ENCODE results near the gene ZNF649. TPM values are rescaled to one million over a fixed set of nuclear protein-coding genes. Genes with fewer than 3 reads are reported as not detected.
A peak's percentile ranks its signal among the peaks of the same experiment; 100 is the strongest.

ZNF649 gene
- total RNA-seq, 6 donors from 2014 or later = 6.3 to 37.7 (median 11.5) TPM

DNA sequence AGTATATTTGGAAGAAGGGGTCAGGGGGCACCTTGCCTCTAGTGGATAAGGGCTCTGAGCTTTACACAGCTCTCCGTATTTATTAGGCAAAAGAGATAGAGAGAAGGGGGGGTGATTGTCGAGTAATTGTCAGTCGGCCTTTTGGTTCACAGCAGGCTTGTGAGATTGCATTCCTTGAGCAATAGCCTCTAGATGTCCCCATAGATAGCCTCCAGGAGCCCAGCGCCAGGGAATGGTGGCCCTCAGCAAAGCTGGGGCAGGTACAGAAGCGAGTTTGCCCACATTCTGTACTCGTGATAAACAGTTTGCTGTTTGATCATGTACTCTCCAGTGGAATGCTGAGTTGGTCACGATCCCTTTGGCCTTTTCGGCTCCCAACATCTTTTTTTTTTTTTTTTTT is 27.1 kb upstream of the ZNF649 start:
- WGBS, 2 donors = 90 to 93% methylated on average over 8 of the region's 8 CpGs
- Histone ChIP-seq H3K4me3 (no peak overlapping the region), H3K4me1 (peaks cover 7 to 9% (median 8%) of the 10 kb centered on the region in 4 donors), H3K36me3 (peaks cover 19 to 75% (median 54%) of the 10 kb centered on the region in 4 donors), H3K27ac (no peak overlapping the region), H3K27me3 (no peaks in the 10 kb centered on the region), H3K9me3 (peaks cover 12 to 51% (median 49%) of the 10 kb centered on the region in 4 donors)
- TF ChIP-seq EP300 (IDR thresholded peaks at IDR 0.05) = no peak
- no peak for TF ChIP-seq POLR2A (IDR thresholded peaks at IDR 0.05)
- TF ChIP-seq, protein P1, sequence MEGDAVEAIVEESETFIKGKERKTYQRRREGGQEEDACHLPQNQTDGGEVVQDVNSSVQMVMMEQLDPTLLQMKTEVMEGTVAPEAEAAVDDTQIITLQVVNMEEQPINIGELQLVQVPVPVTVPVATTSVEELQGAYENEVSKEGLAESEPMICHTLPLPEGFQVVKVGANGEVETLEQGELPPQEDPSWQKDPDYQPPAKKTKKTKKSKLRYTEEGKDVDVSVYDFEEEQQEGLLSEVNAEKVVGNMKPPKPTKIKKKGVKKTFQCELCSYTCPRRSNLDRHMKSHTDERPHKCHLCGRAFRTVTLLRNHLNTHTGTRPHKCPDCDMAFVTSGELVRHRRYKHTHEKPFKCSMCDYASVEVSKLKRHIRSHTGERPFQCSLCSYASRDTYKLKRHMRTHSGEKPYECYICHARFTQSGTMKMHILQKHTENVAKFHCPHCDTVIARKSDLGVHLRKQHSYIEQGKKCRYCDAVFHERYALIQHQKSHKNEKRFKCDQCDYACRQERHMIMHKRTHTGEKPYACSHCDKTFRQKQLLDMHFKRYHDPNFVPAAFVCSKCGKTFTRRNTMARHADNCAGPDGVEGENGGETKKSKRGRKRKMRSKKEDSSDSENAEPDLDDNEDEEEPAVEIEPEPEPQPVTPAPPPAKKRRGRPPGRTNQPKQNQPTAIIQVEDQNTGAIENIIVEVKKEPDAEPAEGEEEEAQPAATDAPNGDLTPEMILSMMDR (IDR thresholded peaks at IDR 0.05) = no peak
- TF ChIP-seq POLR2AphosphoS5 (IDR thresholded peaks at IDR 0.05) = no peak
- ATAC-seq (ENCODE audit: low FRiP score in 2 of 2) (no peak), DNase-seq (no peak)

DNA sequence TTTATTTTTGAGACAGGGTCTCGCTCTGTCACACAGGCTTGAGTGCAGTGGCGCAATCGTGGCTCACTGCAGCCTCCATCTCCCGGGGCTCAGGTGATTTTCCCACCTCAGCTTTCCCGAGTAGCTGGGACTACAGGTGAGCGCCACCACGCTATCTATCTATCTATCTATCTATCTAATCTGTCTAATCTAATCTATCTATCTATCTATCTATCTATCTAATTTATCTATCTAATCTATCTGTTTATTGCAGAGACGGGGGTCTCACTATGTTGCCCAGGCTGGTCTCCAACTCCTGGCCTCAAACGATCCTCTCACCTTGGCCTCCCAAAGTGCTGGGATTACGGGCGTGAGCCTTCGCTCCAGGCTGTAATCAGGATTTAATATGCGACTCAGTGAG is 23.0 kb upstream of the ZNF649 start:
- TF ChIP-seq EP300 (IDR thresholded peaks at IDR 0.05) (no peak), POLR2A (IDR thresholded peaks at IDR 0.05) (no peak), POLR2AphosphoS5 (IDR thresholded peaks at IDR 0.05) (no peak)
- TF ChIP-seq, protein P1 (IDR thresholded peaks at IDR 0.05) = no peak
- WGBS, 2 donors = 33 to 35% methylated on average over 13 of the region's 13 CpGs
- H3K36me3 ChIP-seq = peaks cover 0 to 34% (median 17%) of the 10 kb centered on the region in 4 donors
- H3K4me1 ChIP-seq = peaks cover 7 to 17% (median 8%) of the 10 kb centered on the region in 4 donors
- H3K9me3 ChIP-seq = peaks cover 3 to 32% (median 21%) of the 10 kb centered on the region in 4 donors
- H3K4me3 ChIP-seq = peak overlapping the region; percentile 31 to 76 (median 66)
- no peaks in the 10 kb centered on the region for H3K27me3 ChIP-seq
- peak overlapping the region in 3 of 4 donors; percentile 76 to 92 (median 83) for H3K27ac ChIP-seq
- DNase-seq = no peak
- no peak for ATAC-seq (ENCODE audit: low FRiP score in 2 of 2)

DNA sequence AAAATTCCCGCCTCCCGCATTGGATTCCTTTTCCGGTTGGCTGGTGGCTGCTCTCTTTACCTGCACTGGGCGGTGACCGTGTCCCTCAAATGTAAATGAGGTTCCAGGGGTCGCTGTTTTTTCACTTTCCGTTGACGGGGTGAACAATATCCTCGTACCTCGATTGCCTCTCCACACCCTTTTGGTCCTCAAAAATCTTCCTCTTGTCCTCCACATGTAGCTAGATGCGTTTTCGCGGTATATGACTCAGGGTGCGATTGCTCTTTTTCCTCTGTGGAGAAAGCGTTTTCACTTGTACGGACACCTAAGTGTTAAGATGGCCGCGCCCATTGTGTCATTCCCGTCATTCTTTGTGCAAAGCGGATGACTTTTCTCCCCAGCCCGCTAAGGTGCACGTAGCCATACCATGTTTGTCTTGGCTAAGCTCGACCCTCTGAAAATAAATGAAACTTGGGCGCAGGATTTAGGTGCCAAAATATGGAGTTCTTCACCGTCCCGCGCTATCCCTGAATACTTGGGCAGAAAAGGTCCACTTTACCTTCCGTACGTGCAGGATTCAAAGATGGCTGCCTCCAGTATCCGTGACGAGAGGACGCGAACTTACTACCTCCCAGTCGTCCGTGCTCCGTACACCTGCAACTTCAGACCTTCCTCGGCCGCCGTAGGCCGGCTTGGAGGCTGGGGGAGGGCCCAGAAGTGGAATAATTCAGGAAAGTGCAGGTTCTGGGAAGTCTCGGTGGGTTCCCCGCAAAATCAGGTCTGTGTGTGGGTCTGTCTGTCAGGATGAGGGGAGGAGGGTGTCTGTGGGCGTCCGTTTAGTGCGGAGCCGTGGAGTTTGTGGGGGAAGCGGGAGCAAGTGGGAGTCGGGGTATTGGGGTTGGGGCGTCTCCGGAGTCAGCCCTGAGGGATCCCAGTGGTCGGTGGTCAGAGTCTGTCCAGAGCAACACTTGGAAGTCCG is 22.2 kb upstream of the ZNF649 start, which contains the start of gene ZNF613:
TSS of gene ZNF613 (plus strand) at position 689 of the 958 bp plus-strand sequence. CDS start 8,749 bp downstream, outside the sequence.
- H3K27me3 ChIP-seq = no peaks in the 10 kb centered on the region
- peaks cover 0 to 26% (median 12%) of the 10 kb centered on the region in 4 donors for H3K36me3 ChIP-seq
- H3K9me3 ChIP-seq = peaks cover 11 to 32% (median 23%) of the 10 kb centered on the region in 4 donors
- H3K4me3 ChIP-seq = peak within 1 kb of the TSS; percentile 31 to 76 (median 66)
- peak; percentile 89 to 91 for DNase-seq
- peak within 1 kb of the TSS; percentile 71 to 92 (median 80) for H3K27ac ChIP-seq
- peaks cover 7 to 17% (median 8%) of the 10 kb centered on the region in 4 donors for H3K4me1 ChIP-seq
- peak; percentile 98 for ATAC-seq (ENCODE audit: low FRiP score in 2 of 2)
- WGBS, 2 donors = 0 to 1% methylated on average over 33 to 52 of the region's 52 CpGs
- TF ChIP-seq POLR2AphosphoS5 (IDR thresholded peaks at IDR 0.05) (peak; percentile 52 to 61), EP300 (IDR thresholded peaks at IDR 0.05) (no peak), POLR2A (IDR thresholded peaks at IDR 0.05) (peak in 1 of 4 donors; percentile 42)
- TF ChIP-seq, protein P1 (IDR thresholded peaks at IDR 0.05) = peak in 3 of 6 experiments; percentile 21 to 32 (median 27)

DNA sequence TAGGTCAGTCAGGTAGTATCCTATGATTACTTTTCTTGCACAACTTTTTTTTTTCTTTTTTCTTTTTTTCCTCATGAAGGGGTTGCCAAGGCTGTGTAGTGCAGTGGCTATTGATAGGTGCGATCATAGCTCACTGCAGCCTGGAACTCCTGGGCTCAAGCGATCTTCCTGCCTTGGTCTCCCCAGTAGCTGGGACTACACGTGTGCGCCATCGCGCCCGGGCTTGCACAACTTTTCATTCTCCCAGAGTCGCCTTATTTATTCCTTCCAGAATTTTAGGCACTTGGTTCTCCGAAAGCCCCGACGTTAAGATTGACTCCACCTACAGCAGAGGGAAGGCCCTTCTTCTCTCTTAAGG is 21.6 kb upstream of the ZNF649 start:
- ATAC-seq (ENCODE audit: low FRiP score in 2 of 2) (no peak), DNase-seq (peak in 1 of 2 donors; percentile 37)
- Histone ChIP-seq H3K36me3 (peaks cover 0 to 19% (median 9%) of the 10 kb centered on the region in 4 donors), H3K4me1 (peaks cover 7 to 17% (median 8%) of the 10 kb centered on the region in 4 donors), H3K9me3 (peaks cover 17 to 32% (median 29%) of the 10 kb centered on the region in 4 donors), H3K4me3 (peak overlapping the region; percentile 31 to 76 (median 66)), H3K27me3 (no peaks in the 10 kb centered on the region), H3K27ac (peak overlapping the region; percentile 71 to 92 (median 80))
- TF ChIP-seq, protein P1 (IDR thresholded peaks at IDR 0.05) = no peak
- TF ChIP-seq POLR2AphosphoS5 (IDR thresholded peaks at IDR 0.05) = no peak
- no peak for TF ChIP-seq POLR2A (IDR thresholded peaks at IDR 0.05)
- TF ChIP-seq EP300 (IDR thresholded peaks at IDR 0.05) = no peak
- WGBS, 2 donors = 28 to 31% methylated on average over 11 of the region's 11 CpGs
